HepG2 (cell line): Measurements from ENCODE around the gene ZSCAN21. TPM values are rescaled to one million over a fixed set of nuclear protein-coding genes. Genes with fewer than 3 reads are reported as not detected.
A peak's percentile ranks its signal among the peaks of the same experiment; 100 is the strongest.

Experiments
- CBX2 ChIP-seq, 2 experiments: fragments of 200-600 bp in 1 of 2; sonication (generic); formaldehyde crosslinking in 1 of 2; IDR thresholded peaks; 2 replicates each; pipeline versions ENCODE4 v1.7.0 to v1.8.1; 2018 to 2022; ENCODE audit warnings: low read depth in 2 of 2, low read length in 1 of 2, mild to moderate bottlenecking in 1 of 2, missing genetic modification reagents in 1 of 2
- ELF1 ChIP-seq: sonication (generic); formaldehyde crosslinking; IDR thresholded peaks from 2 replicates; pipeline ENCODE4 v1.4.0; 2020; ENCODE audit warnings: missing genetic modification reagents
- FOXK1 ChIP-seq: sonication (generic); formaldehyde crosslinking; IDR thresholded peaks from 2 replicates; pipeline ENCODE4 v1.4.0; 2020; ENCODE audit warnings: low read depth, missing genetic modification reagents, borderline replicate concordance
- KAT2B ChIP-seq: fragments of 150-350 bp; IDR thresholded peaks from 2 replicates; pipeline ENCODE4 v1.6.1; 2014; ENCODE audit warnings: low read depth, low read length, borderline replicate concordance
- MAFK ChIP-seq, 2 experiments: IDR thresholded peaks in 1 of 2; conservative IDR thresholded peaks in 1 of 2; 2 replicates each; pipeline ENCODE4 v1.6.1; 2011; ENCODE audit warnings: improper control_type of control experiment in 2 of 2, low read length in 2 of 2
- NKX3-1 ChIP-seq: sonication (generic); formaldehyde crosslinking; IDR thresholded peaks from 2 replicates; pipeline ENCODE4 v1.5.0; 2020; ENCODE audit warnings: missing genetic modification reagents
- NRL ChIP-seq: sonication (generic); formaldehyde crosslinking; IDR thresholded peaks from 2 replicates; pipeline ENCODE4 v1.5.0; 2020; ENCODE audit warnings: missing genetic modification reagents, mild to moderate bottlenecking, moderate library complexity, borderline replicate concordance
- PLRG1 ChIP-seq: fragments of 450-650 bp; conservative IDR thresholded peaks from 2 replicates; pipeline ENCODE4 v1.6.1; 2016
- POLR2AphosphoS5 ChIP-seq: IDR thresholded peaks from 2 replicates; pipeline ENCODE4 v1.6.1; 2012; ENCODE audit warnings: low read depth, low read length
- SAFB2 ChIP-seq: sonication (generic); formaldehyde crosslinking; IDR thresholded peaks from 2 replicates; pipeline ENCODE4 v1.5.1; 2020; ENCODE audit warnings: missing genetic modification reagents, low read depth, mild to moderate bottlenecking, borderline replicate concordance
- SP1 ChIP-seq, 2 experiments: fragments of 450-650 bp in 1 of 2; sonication (generic) in 1 of 2; formaldehyde crosslinking in 1 of 2; IDR thresholded peaks; 2 replicates each; pipeline versions ENCODE4 v1.4.0 to v1.6.1; 2016 to 2020; ENCODE audit warnings: missing genetic modification reagents in 1 of 2
- SPEN ChIP-seq: sonication (generic); formaldehyde crosslinking; IDR thresholded peaks from 2 replicates; pipeline ENCODE4 v1.5.1; 2020; ENCODE audit warnings: low read depth, mild to moderate bottlenecking, missing genetic modification reagents
- SRF ChIP-seq: IDR thresholded peaks from 2 replicates; pipeline ENCODE4 v1.6.1; 2011; ENCODE audit warnings: mild to moderate bottlenecking, low read depth, low read length, moderate library complexity
- TCF12 ChIP-seq, 2 experiments: fragments of 450-650 bp in 1 of 2; sonication (generic) in 1 of 2; formaldehyde crosslinking in 1 of 2; IDR thresholded peaks; 2 replicates each; pipeline versions ENCODE4 v1.6.1 to v1.8.0; 2017 to 2022; ENCODE audit warnings: antibody characterized with exemption in 1 of 2, mild to moderate bottlenecking in 1 of 2, missing genetic modification reagents in 1 of 2, moderate library complexity in 1 of 2
- TOE1 ChIP-seq: sonication (generic); formaldehyde crosslinking; IDR thresholded peaks from 2 replicates; pipeline ENCODE4 v1.4.0; 2020; ENCODE audit warnings: mild to moderate bottlenecking, missing genetic modification reagents
- ZFP36L2 ChIP-seq: sonication (generic); formaldehyde crosslinking; IDR thresholded peaks from 2 replicates; pipeline ENCODE4 v1.4.0; 2020; ENCODE audit warnings: missing genetic modification reagents
- ZGPAT ChIP-seq: IDR thresholded peaks from 2 replicates; pipeline ENCODE4 v1.6.1; 2016; ENCODE audit warnings: mild to moderate bottlenecking
- ZNF484 ChIP-seq: sonication (generic); formaldehyde crosslinking; IDR thresholded peaks from 2 replicates; pipeline ENCODE4 v1.5.1; 2020; ENCODE audit warnings: mild to moderate bottlenecking, low read depth, missing genetic modification reagents, borderline replicate concordance
- ZNF746 ChIP-seq: sonication (generic); formaldehyde crosslinking; IDR thresholded peaks from 2 replicates; pipeline ENCODE4 v1.8.0; 2022; ENCODE audit warnings: mild to moderate bottlenecking, missing genetic modification reagents
- polyA plus RNA-seq, 8 experiments: library from polyadenylated mRNA; depleted of rRNA in 3 of 8; stranded (reverse) in 7 of 8; unstranded in 1 of 8; fragments of >200 nt; fragmentation: Illumina TruSeq in 4 of 8; extraction: Trizol in 4 of 8; gene quantifications; 2 replicates each; pipeline versions ENCODE4 v1.2.1 to v1.2.3, GENCODE V29; 2011 to 2016; ENCODE audit warnings: low read depth in 4 of 8, missing spikeins in 1 of 8, mixed read lengths in 1 of 8; ENCODE audit not compliant: insufficient read depth in 1 of 8
- total RNA-seq, 5 experiments: library from RNA; depleted of rRNA; stranded (reverse); fragments of >200 nt; fragmentation: Illumina TruSeq; extraction: Trizol; gene quantifications; 2 replicates each; pipeline ENCODE4 v1.2.3, GENCODE V29; 2016; ENCODE audit warnings: low read depth in 1 of 5
- TF ChIP-seq, protein P1 (sequence below): sonication (generic); formaldehyde crosslinking; IDR thresholded peaks from 2 replicates; pipeline ENCODE4 v1.5.0; 2020; ENCODE audit warnings: missing genetic modification reagents, mild to moderate bottlenecking, borderline replicate concordance
- TF ChIP-seq, protein P2 (sequence below): sonication (generic); formaldehyde crosslinking; conservative IDR thresholded peaks from 2 replicates; pipeline ENCODE4 v1.5.0; 2020; ENCODE audit warnings: missing genetic modification reagents
- TF ChIP-seq, protein P3 (sequence below): sonication (generic); formaldehyde crosslinking; IDR thresholded peaks from 2 replicates; pipeline ENCODE4 v1.4.0; 2020; ENCODE audit warnings: missing genetic modification reagents

ZSCAN21 gene
- total and polyA plus RNA-seq, 2 of the 13 experiments (the other 11 are each of a cell fraction or from before 2014, with no cell fraction given) = 7.0 to 10.0 TPM

DNA sequence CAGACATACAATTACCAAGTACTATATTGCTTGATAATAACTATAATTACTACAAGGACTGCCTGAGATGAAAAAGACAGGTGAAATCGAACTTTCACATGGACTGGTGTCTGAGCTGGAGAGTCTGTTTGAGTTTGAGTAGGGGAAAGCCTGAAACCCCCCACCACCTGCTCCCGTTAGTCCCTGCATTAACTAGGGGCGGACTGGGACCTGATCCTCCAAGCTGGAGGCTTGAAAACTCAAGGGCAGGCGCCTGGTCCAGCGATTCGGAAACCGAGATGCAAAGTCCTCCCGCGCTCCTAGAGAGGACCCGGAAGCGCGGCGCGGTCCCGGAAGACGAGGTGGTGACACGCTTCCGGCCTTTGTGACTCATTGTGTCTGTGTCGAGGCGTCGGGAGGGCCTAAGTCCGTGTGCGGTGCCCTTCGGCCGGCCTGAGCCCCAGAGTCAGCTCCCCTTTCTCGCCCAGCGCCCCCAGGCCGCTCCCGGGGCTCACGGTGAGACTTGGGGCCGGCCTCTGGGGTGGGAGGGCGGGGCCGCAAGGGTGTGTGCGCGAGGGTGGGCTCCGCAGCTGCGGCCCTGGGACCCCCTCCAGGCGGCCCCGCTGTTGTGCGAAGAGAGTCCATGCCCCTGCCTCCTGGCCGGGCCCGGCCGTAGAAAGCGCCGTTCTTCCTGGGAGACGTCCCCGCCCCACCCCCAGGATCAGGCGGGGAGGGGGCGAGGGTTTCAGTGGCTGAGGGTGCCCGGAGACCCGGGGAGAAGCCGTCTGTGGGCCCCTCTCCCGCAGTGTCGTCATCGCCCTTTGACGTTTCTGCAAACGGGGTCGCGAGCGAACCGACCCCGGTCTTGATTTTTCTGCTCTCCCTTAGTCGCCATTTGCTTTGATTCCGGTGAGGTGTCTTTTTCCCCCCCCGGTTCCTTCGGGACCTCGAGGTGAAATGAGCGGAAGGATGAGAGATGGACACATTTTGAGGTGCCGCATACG is 34.1 kb upstream of the ZSCAN21 start, which contains the start of gene ZKSCAN1 (continued):
- TF ChIP-seq, protein P1, sequence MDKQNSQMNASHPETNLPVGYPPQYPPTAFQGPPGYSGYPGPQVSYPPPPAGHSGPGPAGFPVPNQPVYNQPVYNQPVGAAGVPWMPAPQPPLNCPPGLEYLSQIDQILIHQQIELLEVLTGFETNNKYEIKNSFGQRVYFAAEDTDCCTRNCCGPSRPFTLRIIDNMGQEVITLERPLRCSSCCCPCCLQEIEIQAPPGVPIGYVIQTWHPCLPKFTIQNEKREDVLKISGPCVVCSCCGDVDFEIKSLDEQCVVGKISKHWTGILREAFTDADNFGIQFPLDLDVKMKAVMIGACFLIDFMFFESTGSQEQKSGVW (CRISPR knock-in tag) = no peak
- TF ChIP-seq PLRG1 = no peak
- no peak for TF ChIP-seq ZNF484 (CRISPR knock-in tag)
- peak; percentile 85 for TF ChIP-seq SPEN (CRISPR knock-in tag)
- TF ChIP-seq, protein P2, sequence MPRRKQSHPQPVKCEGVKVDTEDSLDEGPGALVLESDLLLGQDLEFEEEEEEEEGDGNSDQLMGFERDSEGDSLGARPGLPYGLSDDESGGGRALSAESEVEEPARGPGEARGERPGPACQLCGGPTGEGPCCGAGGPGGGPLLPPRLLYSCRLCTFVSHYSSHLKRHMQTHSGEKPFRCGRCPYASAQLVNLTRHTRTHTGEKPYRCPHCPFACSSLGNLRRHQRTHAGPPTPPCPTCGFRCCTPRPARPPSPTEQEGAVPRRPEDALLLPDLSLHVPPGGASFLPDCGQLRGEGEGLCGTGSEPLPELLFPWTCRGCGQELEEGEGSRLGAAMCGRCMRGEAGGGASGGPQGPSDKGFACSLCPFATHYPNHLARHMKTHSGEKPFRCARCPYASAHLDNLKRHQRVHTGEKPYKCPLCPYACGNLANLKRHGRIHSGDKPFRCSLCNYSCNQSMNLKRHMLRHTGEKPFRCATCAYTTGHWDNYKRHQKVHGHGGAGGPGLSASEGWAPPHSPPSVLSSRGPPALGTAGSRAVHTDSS (CRISPR knock-in tag) = no peak
- TF ChIP-seq KAT2B = no peak
- no peak for TF ChIP-seq MAFK (conservative IDR thresholded peaks at IDR 0.05 in 1 of 2, IDR thresholded peaks at IDR 0.05 in 1 of 2; ENCODE audit: low read length in 2 of 2)
- peak; percentile 60; the same call in 1 of the 2 replicates for TF ChIP-seq NRL (CRISPR knock-in tag)
- no peak for TF ChIP-seq TOE1 (CRISPR knock-in tag)
- no peak for TF ChIP-seq ZFP36L2 (CRISPR knock-in tag)
- no peak for TF ChIP-seq SP1 (IDR thresholded peaks at IDR 0.05)
- TF ChIP-seq SP1 (CRISPR knock-in tag; IDR thresholded peaks at IDR 0.05) = 0 out of 2 replicates have a peak, but pooled peaks have one; percentile 30
- TF ChIP-seq ZNF746 (CRISPR knock-in tag) = no peak
- peak; percentile 63; the same call in 1 of the 2 replicates for TF ChIP-seq ZGPAT
- no peak for TF ChIP-seq TCF12 (IDR thresholded peaks at IDR 0.05)
- TF ChIP-seq TCF12 (CRISPR knock-in tag; IDR thresholded peaks at IDR 0.05) = no peak
- peak; percentile 86 for TF ChIP-seq POLR2AphosphoS5
- TF ChIP-seq, protein P3, sequence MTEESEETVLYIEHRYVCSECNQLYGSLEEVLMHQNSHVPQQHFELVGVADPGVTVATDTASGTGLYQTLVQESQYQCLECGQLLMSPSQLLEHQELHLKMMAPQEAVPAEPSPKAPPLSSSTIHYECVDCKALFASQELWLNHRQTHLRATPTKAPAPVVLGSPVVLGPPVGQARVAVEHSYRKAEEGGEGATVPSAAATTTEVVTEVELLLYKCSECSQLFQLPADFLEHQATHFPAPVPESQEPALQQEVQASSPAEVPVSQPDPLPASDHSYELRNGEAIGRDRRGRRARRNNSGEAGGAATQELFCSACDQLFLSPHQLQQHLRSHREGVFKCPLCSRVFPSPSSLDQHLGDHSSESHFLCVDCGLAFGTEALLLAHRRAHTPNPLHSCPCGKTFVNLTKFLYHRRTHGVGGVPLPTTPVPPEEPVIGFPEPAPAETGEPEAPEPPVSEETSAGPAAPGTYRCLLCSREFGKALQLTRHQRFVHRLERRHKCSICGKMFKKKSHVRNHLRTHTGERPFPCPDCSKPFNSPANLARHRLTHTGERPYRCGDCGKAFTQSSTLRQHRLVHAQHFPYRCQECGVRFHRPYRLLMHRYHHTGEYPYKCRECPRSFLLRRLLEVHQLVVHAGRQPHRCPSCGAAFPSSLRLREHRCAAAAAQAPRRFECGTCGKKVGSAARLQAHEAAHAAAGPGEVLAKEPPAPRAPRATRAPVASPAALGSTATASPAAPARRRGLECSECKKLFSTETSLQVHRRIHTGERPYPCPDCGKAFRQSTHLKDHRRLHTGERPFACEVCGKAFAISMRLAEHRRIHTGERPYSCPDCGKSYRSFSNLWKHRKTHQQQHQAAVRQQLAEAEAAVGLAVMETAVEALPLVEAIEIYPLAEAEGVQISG (CRISPR knock-in tag) = peak; percentile 99
- TF ChIP-seq FOXK1 (CRISPR knock-in tag) = peak; percentile 88; the same call in 1 of the 2 replicates
- peak; percentile 98 for TF ChIP-seq ELF1
- TF ChIP-seq CBX2 (IDR thresholded peaks at IDR 0.05; ENCODE audit: low read depth, low read length) = no peak
- TF ChIP-seq CBX2 (CRISPR knock-in tag; IDR thresholded peaks at IDR 0.05; ENCODE audit: low read depth) = no peak
- no peak for TF ChIP-seq SRF
- no peak for TF ChIP-seq SAFB2 (CRISPR knock-in tag)
- TF ChIP-seq NKX3-1 (CRISPR knock-in tag) = peak; percentile 28; the same call in 1 of the 2 replicates
